HEK293 (cell line): ENCODE results near the gene AFDN.

Experiments used
- BCL11B ChIP-seq: fragments of 450-650 bp; formaldehyde crosslinking; IDR thresholded peaks from 2 replicates; pipeline ENCODE4 v1.5.1; 2016; ENCODE audit warnings: low read depth, missing biosample characterization, missing genetic modification characterization
- HOXD13 ChIP-seq: sonication (generic); formaldehyde crosslinking; IDR thresholded peaks from 2 replicates; pipeline ENCODE4 v1.8.0; 2022; ENCODE audit warnings: missing genetic modification reagents, borderline replicate concordance
- KLF16 ChIP-seq: fragments of 450-650 bp; formaldehyde crosslinking; IDR thresholded peaks from 2 replicates; pipeline ENCODE4 v1.5.1; 2017; ENCODE audit warnings: missing biosample characterization, missing genetic modification characterization
- OSR2 ChIP-seq: fragments of 450-650 bp; formaldehyde crosslinking; IDR thresholded peaks from 2 replicates; pipeline ENCODE4 v1.5.1; 2016; ENCODE audit warnings: missing biosample characterization, missing genetic modification characterization
- SETDB1 ChIP-seq: IDR thresholded peaks from one replicate; pipeline ENCODE4 v1.6.1; 2017; ENCODE audit warnings: mild to moderate bottlenecking, low read length, moderate library complexity, mixed read lengths; ENCODE audit not compliant: insufficient read length
- TRIM28 ChIP-seq: IDR thresholded peaks from 2 replicates; pipeline ENCODE4 v1.6.1; 2011; ENCODE audit warnings: low read length, control low read depth, borderline replicate concordance
- YY1 ChIP-seq: fragments of 450-650 bp; formaldehyde crosslinking; IDR thresholded peaks from 2 replicates; pipeline ENCODE4 v1.5.1; 2018; ENCODE audit warnings: missing biosample characterization, missing genetic modification characterization
- ZFP37 ChIP-seq: fragments of 450-650 bp; formaldehyde crosslinking; IDR thresholded peaks from 2 replicates; pipeline ENCODE4 v1.5.1; 2016; ENCODE audit warnings: missing biosample characterization, missing genetic modification characterization
- ZFP41 ChIP-seq: fragments of 450-650 bp; formaldehyde crosslinking; IDR thresholded peaks from 2 replicates; pipeline ENCODE4 v1.5.1; 2016; ENCODE audit warnings: missing biosample characterization, missing genetic modification characterization, borderline replicate concordance
- ZNF10 ChIP-seq: fragments of 450-650 bp; formaldehyde crosslinking; IDR thresholded peaks from 2 replicates; pipeline ENCODE4 v1.5.1; 2017; ENCODE audit warnings: missing biosample characterization, missing genetic modification characterization
- ZNF133 ChIP-seq: fragments of 450-650 bp; formaldehyde crosslinking; IDR thresholded peaks from 2 replicates; pipeline ENCODE4 v1.5.1; 2016; ENCODE audit warnings: missing biosample characterization, missing genetic modification characterization
- ZNF138 ChIP-seq: fragments of 450-650 bp; formaldehyde crosslinking; IDR thresholded peaks from 2 replicates; pipeline ENCODE4 v1.5.1; 2016; ENCODE audit warnings: missing biosample characterization, missing genetic modification characterization, borderline replicate concordance
- ZNF175 ChIP-seq: fragments of 450-650 bp; formaldehyde crosslinking; IDR thresholded peaks from 2 replicates; pipeline ENCODE4 v1.5.1; 2016; ENCODE audit warnings: missing biosample characterization, missing genetic modification characterization
- ZNF184 ChIP-seq: fragments of 450-650 bp; IDR thresholded peaks from 2 replicates; pipeline ENCODE4 v1.5.1; 2018; ENCODE audit warnings: missing biosample characterization, mild to moderate bottlenecking, missing genetic modification characterization
- ZNF202 ChIP-seq: fragments of 450-650 bp; formaldehyde crosslinking; IDR thresholded peaks from 2 replicates; pipeline ENCODE4 v1.5.1; 2016; ENCODE audit warnings: missing biosample characterization, missing genetic modification characterization, borderline replicate concordance
- ZNF214 ChIP-seq: fragments of 450-650 bp; formaldehyde crosslinking; IDR thresholded peaks from 2 replicates; pipeline ENCODE4 v1.5.1; 2017; ENCODE audit warnings: missing biosample characterization, mild to moderate bottlenecking, missing genetic modification characterization, borderline replicate concordance
- ZNF223 ChIP-seq: fragments of 450-650 bp; formaldehyde crosslinking; IDR thresholded peaks from 2 replicates; pipeline ENCODE4 v1.5.1; 2016; ENCODE audit warnings: missing biosample characterization, missing genetic modification characterization
- ZNF311 ChIP-seq: fragments of 450-650 bp; formaldehyde crosslinking; IDR thresholded peaks from 2 replicates; pipeline ENCODE4 v1.5.1; 2017; ENCODE audit warnings: missing biosample characterization, missing genetic modification characterization, borderline replicate concordance
- ZNF366 ChIP-seq: fragments of 450-650 bp; formaldehyde crosslinking; conservative IDR thresholded peaks from 2 replicates; pipeline ENCODE4 v1.5.1; 2016; ENCODE audit warnings: missing biosample characterization, missing genetic modification characterization
- ZNF521 ChIP-seq: fragments of 450-650 bp; formaldehyde crosslinking; IDR thresholded peaks from 2 replicates; pipeline ENCODE4 v1.5.1; 2017; ENCODE audit warnings: missing biosample characterization, mild to moderate bottlenecking, missing genetic modification characterization
- ZNF654 ChIP-seq: fragments of 450-650 bp; formaldehyde crosslinking; IDR thresholded peaks from 2 replicates; pipeline ENCODE4 v1.5.1; 2016; ENCODE audit warnings: low read depth, missing biosample characterization, missing genetic modification characterization
- ZNF701 ChIP-seq: fragments of 450-650 bp; formaldehyde crosslinking; IDR thresholded peaks from 2 replicates; pipeline ENCODE4 v1.5.1; 2016; ENCODE audit warnings: missing biosample characterization, missing genetic modification characterization
- TF ChIP-seq, protein P1 (sequence below): fragments of 450-650 bp; formaldehyde crosslinking; IDR thresholded peaks from 2 replicates; pipeline ENCODE4 v1.5.1; 2016; ENCODE audit warnings: missing biosample characterization, missing genetic modification characterization, borderline replicate concordance
- TF ChIP-seq, protein P2 (sequence below): fragments of 450-650 bp; formaldehyde crosslinking; IDR thresholded peaks from 2 replicates; pipeline ENCODE4 v1.5.1; 2017; ENCODE audit warnings: missing biosample characterization, missing genetic modification characterization
- TF ChIP-seq, protein P3 (sequence below): fragments of 450-650 bp; formaldehyde crosslinking; IDR thresholded peaks from 2 replicates; pipeline ENCODE4 v1.5.1; 2016; ENCODE audit warnings: missing biosample characterization, missing genetic modification characterization
- TF ChIP-seq, protein P4 (sequence below): fragments of 450-650 bp; formaldehyde crosslinking; IDR thresholded peaks from 2 replicates; pipeline ENCODE4 v1.5.1; 2017; ENCODE audit warnings: missing biosample characterization, mild to moderate bottlenecking, missing genetic modification characterization, moderate library complexity
- TF ChIP-seq, protein P5 (sequence below): fragments of 450-650 bp; formaldehyde crosslinking; IDR thresholded peaks from 2 replicates; pipeline ENCODE4 v1.5.1; 2016; ENCODE audit warnings: missing biosample characterization, missing genetic modification characterization

The AFDN gene

DNA sequence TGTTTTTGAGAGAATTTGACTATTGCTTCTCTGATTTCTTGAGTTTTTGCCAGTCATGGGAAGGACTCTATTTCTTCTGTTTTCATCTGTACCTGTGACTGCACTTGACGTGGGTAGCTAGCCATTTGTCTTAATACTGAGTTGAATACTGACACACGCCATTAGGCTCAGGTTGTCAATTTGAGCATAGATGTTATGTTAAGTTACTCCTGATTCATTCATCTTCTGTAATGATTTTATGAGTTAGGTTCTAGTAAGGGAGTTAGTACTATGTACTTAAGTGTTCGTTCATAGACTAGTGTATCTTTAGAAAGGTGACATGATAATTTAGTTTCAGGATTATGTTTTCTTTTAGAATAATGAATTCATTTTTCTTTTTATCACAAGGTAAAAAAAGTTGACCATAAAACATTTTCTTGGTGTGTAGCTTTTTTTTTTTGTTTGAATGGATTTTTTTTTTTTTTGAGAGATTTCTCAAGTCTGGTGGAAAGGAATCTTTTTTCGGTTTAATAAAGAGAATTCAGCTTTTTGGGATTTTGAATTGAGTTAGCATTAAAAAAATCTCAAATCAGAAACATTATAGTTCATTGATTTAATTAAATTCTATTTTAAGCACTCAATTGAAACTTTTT is 1.7 kb downstream of the AFDN start (continued):
- TF ChIP-seq, protein P1, sequence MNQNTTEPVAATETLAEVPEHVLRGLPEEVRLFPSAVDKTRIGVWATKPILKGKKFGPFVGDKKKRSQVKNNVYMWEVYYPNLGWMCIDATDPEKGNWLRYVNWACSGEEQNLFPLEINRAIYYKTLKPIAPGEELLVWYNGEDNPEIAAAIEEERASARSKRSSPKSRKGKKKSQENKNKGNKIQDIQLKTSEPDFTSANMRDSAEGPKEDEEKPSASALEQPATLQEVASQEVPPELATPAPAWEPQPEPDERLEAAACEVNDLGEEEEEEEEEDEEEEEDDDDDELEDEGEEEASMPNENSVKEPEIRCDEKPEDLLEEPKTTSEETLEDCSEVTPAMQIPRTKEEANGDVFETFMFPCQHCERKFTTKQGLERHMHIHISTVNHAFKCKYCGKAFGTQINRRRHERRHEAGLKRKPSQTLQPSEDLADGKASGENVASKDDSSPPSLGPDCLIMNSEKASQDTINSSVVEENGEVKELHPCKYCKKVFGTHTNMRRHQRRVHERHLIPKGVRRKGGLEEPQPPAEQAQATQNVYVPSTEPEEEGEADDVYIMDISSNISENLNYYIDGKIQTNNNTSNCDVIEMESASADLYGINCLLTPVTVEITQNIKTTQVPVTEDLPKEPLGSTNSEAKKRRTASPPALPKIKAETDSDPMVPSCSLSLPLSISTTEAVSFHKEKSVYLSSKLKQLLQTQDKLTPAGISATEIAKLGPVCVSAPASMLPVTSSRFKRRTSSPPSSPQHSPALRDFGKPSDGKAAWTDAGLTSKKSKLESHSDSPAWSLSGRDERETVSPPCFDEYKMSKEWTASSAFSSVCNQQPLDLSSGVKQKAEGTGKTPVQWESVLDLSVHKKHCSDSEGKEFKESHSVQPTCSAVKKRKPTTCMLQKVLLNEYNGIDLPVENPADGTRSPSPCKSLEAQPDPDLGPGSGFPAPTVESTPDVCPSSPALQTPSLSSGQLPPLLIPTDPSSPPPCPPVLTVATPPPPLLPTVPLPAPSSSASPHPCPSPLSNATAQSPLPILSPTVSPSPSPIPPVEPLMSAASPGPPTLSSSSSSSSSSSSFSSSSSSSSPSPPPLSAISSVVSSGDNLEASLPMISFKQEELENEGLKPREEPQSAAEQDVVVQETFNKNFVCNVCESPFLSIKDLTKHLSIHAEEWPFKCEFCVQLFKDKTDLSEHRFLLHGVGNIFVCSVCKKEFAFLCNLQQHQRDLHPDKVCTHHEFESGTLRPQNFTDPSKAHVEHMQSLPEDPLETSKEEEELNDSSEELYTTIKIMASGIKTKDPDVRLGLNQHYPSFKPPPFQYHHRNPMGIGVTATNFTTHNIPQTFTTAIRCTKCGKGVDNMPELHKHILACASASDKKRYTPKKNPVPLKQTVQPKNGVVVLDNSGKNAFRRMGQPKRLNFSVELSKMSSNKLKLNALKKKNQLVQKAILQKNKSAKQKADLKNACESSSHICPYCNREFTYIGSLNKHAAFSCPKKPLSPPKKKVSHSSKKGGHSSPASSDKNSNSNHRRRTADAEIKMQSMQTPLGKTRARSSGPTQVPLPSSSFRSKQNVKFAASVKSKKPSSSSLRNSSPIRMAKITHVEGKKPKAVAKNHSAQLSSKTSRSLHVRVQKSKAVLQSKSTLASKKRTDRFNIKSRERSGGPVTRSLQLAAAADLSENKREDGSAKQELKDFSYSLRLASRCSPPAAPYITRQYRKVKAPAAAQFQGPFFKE (tag by site-specific recombination), result no peak
- TF ChIP-seq ZNF366 (tag by site-specific recombination) (peak; percentile 52), ZNF654 (tag by site-specific recombination) (0 out of 2 replicates have a peak, but pooled peaks have one; percentile 3), ZNF701 (tag by site-specific recombination) (no peak), ZFP41 (tag by site-specific recombination) (no peak), ZNF10 (tag by site-specific recombination) (no peak), HOXD13 (no peak), ZNF223 (no peak), ZNF175 (tag by site-specific recombination) (no peak), ZNF214 (tag by site-specific recombination) (no peak), ZFP37 (no peak), ZNF184 (tag by site-specific recombination) (no peak), ZNF133 (no peak), KLF16 (tag by site-specific recombination) (no peak), SETDB1 (no peak), ZNF311 (no peak), BCL11B (no peak), ZNF521 (tag by site-specific recombination) (no peak), OSR2 (tag by site-specific recombination) (peak; percentile 62), ZNF138 (tag by site-specific recombination) (no peak), TRIM28 (no peak), YY1 (tag by site-specific recombination) (no peak), ZNF202 (no peak)
- TF ChIP-seq, protein P2, sequence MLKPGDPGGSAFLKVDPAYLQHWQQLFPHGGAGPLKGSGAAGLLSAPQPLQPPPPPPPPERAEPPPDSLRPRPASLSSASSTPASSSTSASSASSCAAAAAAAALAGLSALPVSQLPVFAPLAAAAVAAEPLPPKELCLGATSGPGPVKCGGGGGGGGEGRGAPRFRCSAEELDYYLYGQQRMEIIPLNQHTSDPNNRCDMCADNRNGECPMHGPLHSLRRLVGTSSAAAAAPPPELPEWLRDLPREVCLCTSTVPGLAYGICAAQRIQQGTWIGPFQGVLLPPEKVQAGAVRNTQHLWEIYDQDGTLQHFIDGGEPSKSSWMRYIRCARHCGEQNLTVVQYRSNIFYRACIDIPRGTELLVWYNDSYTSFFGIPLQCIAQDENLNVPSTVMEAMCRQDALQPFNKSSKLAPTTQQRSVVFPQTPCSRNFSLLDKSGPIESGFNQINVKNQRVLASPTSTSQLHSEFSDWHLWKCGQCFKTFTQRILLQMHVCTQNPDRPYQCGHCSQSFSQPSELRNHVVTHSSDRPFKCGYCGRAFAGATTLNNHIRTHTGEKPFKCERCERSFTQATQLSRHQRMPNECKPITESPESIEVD (tag by site-specific recombination), result peak; percentile 85
- TF ChIP-seq, protein P3, sequence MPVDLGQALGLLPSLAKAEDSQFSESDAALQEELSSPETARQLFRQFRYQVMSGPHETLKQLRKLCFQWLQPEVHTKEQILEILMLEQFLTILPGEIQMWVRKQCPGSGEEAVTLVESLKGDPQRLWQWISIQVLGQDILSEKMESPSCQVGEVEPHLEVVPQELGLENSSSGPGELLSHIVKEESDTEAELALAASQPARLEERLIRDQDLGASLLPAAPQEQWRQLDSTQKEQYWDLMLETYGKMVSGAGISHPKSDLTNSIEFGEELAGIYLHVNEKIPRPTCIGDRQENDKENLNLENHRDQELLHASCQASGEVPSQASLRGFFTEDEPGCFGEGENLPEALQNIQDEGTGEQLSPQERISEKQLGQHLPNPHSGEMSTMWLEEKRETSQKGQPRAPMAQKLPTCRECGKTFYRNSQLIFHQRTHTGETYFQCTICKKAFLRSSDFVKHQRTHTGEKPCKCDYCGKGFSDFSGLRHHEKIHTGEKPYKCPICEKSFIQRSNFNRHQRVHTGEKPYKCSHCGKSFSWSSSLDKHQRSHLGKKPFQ (tag by site-specific recombination), result no peak
- TF ChIP-seq, protein P4, sequence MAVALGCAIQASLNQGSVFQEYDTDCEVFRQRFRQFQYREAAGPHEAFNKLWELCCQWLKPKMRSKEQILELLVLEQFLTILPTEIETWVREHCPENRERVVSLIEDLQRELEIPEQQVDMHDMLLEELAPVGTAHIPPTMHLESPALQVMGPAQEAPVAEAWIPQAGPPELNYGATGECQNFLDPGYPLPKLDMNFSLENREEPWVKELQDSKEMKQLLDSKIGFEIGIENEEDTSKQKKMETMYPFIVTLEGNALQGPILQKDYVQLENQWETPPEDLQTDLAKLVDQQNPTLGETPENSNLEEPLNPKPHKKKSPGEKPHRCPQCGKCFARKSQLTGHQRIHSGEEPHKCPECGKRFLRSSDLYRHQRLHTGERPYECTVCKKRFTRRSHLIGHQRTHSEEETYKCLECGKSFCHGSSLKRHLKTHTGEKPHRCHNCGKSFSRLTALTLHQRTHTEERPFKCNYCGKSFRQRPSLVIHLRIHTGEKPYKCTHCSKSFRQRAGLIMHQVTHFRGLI (tag by site-specific recombination), result no peak
- TF ChIP-seq, protein P5, sequence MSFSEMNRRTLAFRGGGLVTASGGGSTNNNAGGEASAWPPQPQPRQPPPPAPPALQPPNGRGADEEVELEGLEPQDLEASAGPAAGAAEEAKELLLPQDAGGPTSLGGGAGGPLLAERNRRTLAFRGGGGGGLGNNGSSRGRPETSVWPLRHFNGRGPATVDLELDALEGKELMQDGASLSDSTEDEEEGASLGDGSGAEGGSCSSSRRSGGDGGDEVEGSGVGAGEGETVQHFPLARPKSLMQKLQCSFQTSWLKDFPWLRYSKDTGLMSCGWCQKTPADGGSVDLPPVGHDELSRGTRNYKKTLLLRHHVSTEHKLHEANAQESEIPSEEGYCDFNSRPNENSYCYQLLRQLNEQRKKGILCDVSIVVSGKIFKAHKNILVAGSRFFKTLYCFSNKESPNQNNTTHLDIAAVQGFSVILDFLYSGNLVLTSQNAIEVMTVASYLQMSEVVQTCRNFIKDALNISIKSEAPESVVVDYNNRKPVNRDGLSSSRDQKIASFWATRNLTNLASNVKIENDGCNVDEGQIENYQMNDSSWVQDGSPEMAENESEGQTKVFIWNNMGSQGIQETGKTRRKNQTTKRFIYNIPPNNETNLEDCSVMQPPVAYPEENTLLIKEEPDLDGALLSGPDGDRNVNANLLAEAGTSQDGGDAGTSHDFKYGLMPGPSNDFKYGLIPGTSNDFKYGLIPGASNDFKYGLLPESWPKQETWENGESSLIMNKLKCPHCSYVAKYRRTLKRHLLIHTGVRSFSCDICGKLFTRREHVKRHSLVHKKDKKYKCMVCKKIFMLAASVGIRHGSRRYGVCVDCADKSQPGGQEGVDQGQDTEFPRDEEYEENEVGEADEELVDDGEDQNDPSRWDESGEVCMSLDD, result no peak
